Neural progenitor cell (in vitro differentiated cells): ENCODE measurements around the gene LPIN1. TPM values are rescaled to one million over a fixed set of nuclear protein-coding genes. Genes with fewer than 3 reads are reported as not detected.

Experiments
- DNase-seq: peaks from one replicate; pipeline ENCODE4 v3.0.0-alpha.2; 2016; ENCODE audit warnings: low spot score
- H2AFZ ChIP-seq: fragments of 200-600 bp; sonication (generic); replicated peaks from 2 replicates; pipeline ENCODE4 v1.6.1; 2016; ENCODE audit warnings: antibody characterized with exemption
- H3F3A ChIP-seq: fragments of 200-600 bp; sonication (generic); 2 replicates; pipeline ENCODE4 v1.6.1; 2016; ENCODE audit warnings: antibody characterized with exemption, low read depth
- H3K27ac ChIP-seq: fragments of 200-600 bp; sonication (generic); 2 replicates; pipeline ENCODE4 v1.5.1; 2016; ENCODE audit warnings: mild to moderate bottlenecking
- H3K27me3 ChIP-seq: fragments of 200-600 bp; sonication (generic); 2 replicates; pipeline ENCODE4 v1.6.1; 2016; ENCODE audit warnings: mild to moderate bottlenecking, moderate library complexity
- H3K36me3 ChIP-seq: fragments of 200-600 bp; sonication (generic); 2 replicates; pipeline ENCODE4 v1.5.1; 2016
- H3K4me1 ChIP-seq: fragments of 200-600 bp; sonication (generic); 2 replicates; pipeline ENCODE4 v1.6.1; 2016; ENCODE audit warnings: mixed run types
- H3K4me2 ChIP-seq: fragments of 200-600 bp; sonication (generic); 2 replicates; pipeline ENCODE4 v1.6.1; 2016
- H3K4me3 ChIP-seq: fragments of 200-600 bp; sonication (generic); 2 replicates; pipeline ENCODE4 v1.5.1; 2016
- H3K79me2 ChIP-seq: fragments of 200-600 bp; sonication (generic); 2 replicates; pipeline ENCODE4 v1.6.1; 2016; ENCODE audit warnings: low read depth
- H3K9ac ChIP-seq: fragments of 200-600 bp; sonication (generic); 2 replicates; pipeline ENCODE4 v1.6.1; 2016
- H3K9me3 ChIP-seq: fragments of 200-600 bp; sonication (generic); 2 replicates; pipeline ENCODE4 v1.5.1; 2016; ENCODE audit warnings: low read depth
- H4K20me1 ChIP-seq: fragments of 200-600 bp; sonication (generic); 2 replicates; pipeline ENCODE4 v1.6.1; 2016; ENCODE audit warnings: low read depth
- H3K27ac Mint-ChIP-seq: 3 replicates; pipeline ENCODE4 v1.8.0; 2021; ENCODE audit warnings: mixed read lengths
- H3K27me3 Mint-ChIP-seq: 2 replicates; pipeline ENCODE4 v1.8.0; 2022; ENCODE audit warnings: low read depth, mild to moderate bottlenecking, inconsistent platforms, moderate library complexity, mixed read lengths; ENCODE audit not compliant: insufficient read depth
- H3K36me3 Mint-ChIP-seq: 3 replicates; pipeline ENCODE4 v1.8.0; 2021; ENCODE audit warnings: mixed read lengths
- H3K4me1 Mint-ChIP-seq: 3 replicates; pipeline ENCODE4 v1.8.0; 2021; ENCODE audit warnings: mixed read lengths
- H3K4me3 Mint-ChIP-seq: 3 replicates; pipeline ENCODE4 v1.8.0; 2021; ENCODE audit warnings: mild to moderate bottlenecking, moderate library complexity, mixed read lengths
- H3K9me3 Mint-ChIP-seq: 3 replicates; pipeline ENCODE4 v1.8.0; 2020; ENCODE audit warnings: mixed read lengths
- CTCF ChIP-seq: fragments of 200-600 bp; sonication (generic); IDR thresholded peaks from 2 replicates; pipeline ENCODE4 v1.5.1; 2017; ENCODE audit warnings: antibody characterized with exemption, mild to moderate bottlenecking
- EZH2 ChIP-seq: fragments of 200-600 bp; sonication (generic); IDR thresholded peaks from 2 replicates; pipeline ENCODE4 v1.6.1; 2017; ENCODE audit warnings: antibody characterized with exemption, mild to moderate bottlenecking, moderate library complexity
- EZH2phosphoT487 ChIP-seq: fragments of 200-600 bp; sonication (generic); IDR thresholded peaks from 2 replicates; pipeline ENCODE4 v1.6.1; 2017; ENCODE audit warnings: antibody characterized with exemption
- total RNA-seq: library from RNA; depleted of rRNA; stranded (reverse); fragments of >200 nt; gene quantifications from 2 replicates; pipeline ENCODE4 v1.2.3, GENCODE V29; 2015; ENCODE audit warnings: low replicate concordance

Gene LPIN1
- total RNA-seq, 1 donor from 2014 or later: 18.0 TPM

DNA sequence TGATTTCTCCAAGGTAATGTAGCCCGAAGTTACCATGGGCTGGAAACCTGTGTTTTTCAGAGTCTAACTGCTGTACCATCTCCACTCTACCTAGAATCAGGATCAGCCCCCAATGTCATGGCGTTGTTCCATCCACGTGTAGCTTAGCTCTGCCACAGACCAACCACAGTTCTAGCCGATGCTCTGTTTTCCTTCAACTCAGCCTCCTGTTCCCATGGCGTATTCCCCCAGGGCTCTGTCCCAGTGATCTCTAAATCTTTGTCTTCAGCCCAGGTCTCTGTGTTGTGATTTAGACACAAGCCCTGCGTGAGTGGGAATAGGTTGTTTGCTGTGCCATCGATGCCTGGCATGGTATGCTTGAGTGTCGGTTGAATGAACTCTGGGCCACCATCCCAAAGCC is 53.4 kb downstream of the LPIN1 start:
- Mint-ChIP-seq H3K27ac (no peak overlapping the region), H3K9me3 (no peaks in the 10 kb centered on the region), H3K4me1 (no peaks in the 10 kb centered on the region), H3K4me3 (no peak overlapping the region), H3K27me3 (no peaks in the 10 kb centered on the region), H3K36me3 (peaks cover 56% of the 10 kb centered on the region)
- no peak overlapping the region for H3K27ac ChIP-seq
- no peak for DNase-seq
- no peaks in the 10 kb centered on the region for H4K20me1 ChIP-seq
- H3K4me1 ChIP-seq: no peaks in the 10 kb centered on the region
- H3K4me2 ChIP-seq: no peak overlapping the region
- no peaks in the 10 kb centered on the region for H3F3A ChIP-seq
- no peaks in the 10 kb centered on the region for H3K27me3 ChIP-seq
- no peak overlapping the region for H3K9ac ChIP-seq
- no peak overlapping the region for H2AFZ ChIP-seq
- no peaks in the 10 kb centered on the region for H3K9me3 ChIP-seq
- TF ChIP-seq CTCF: no peak
- H3K36me3 ChIP-seq: no peaks in the 10 kb centered on the region
- no peak overlapping the region for H3K4me3 ChIP-seq
- H3K79me2 ChIP-seq: no peaks in the 10 kb centered on the region

DNA sequence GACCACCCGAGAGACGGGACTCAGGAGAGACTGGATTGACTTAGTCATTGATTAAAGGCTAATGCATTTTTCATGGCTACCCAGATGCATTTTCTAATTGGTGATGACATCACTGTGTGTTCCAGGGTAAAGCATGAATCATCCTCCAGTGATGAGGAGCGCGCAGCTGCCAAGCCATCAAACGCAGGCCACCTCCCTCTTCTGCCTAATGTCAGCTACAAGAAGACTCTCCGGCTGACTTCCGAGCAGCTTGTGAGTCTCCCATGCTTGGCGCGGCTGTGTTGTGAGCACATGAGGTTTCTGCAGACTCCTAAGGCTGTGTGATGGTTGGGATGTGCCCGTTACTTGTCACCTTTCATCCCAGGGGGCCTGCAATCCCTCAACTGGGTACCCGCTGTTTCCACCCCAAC is 56.4 kb downstream of the LPIN1 start:
- Histone ChIP-seq H3K9ac (no peak overlapping the region), H3K36me3 (no peaks in the 10 kb centered on the region), H4K20me1 (no peaks in the 10 kb centered on the region), H3K79me2 (no peaks in the 10 kb centered on the region), H2AFZ (no peak overlapping the region), H3K4me3 (no peak overlapping the region), H3K27me3 (no peaks in the 10 kb centered on the region), H3K9me3 (no peaks in the 10 kb centered on the region), H3K4me1 (no peaks in the 10 kb centered on the region), H3F3A (no peaks in the 10 kb centered on the region), H3K27ac (no peak overlapping the region), H3K4me2 (no peak overlapping the region)
- Mint-ChIP-seq H3K36me3 (peaks cover 58% of the 10 kb centered on the region), H3K4me3 (no peak overlapping the region), H3K4me1 (no peaks in the 10 kb centered on the region), H3K9me3 (no peaks in the 10 kb centered on the region), H3K27me3 (no peaks in the 10 kb centered on the region), H3K27ac (no peak overlapping the region)
- TF ChIP-seq CTCF (no peak), EZH2phosphoT487 (no peak), EZH2 (no peak)
- no peak for DNase-seq

GRCh38 chr2:11805024-11805423 is 58.6 kb downstream of the LPIN1 start:
- no peak for DNase-seq
- Histone ChIP-seq H3K9ac (no peak overlapping the region), H2AFZ (no peak overlapping the region), H3K36me3 (no peaks in the 10 kb centered on the region), H3K4me1 (no peaks in the 10 kb centered on the region), H3K4me3 (no peak overlapping the region), H4K20me1 (no peaks in the 10 kb centered on the region), H3K9me3 (no peaks in the 10 kb centered on the region), H3K4me2 (no peak overlapping the region), H3K79me2 (no peaks in the 10 kb centered on the region), H3K27ac (no peak overlapping the region), H3F3A (no peaks in the 10 kb centered on the region), H3K27me3 (no peaks in the 10 kb centered on the region)
- no peak for TF ChIP-seq CTCF
- no peak for TF ChIP-seq EZH2
- no peak for TF ChIP-seq EZH2phosphoT487
- Mint-ChIP-seq H3K36me3 (peaks cover 62% of the 10 kb centered on the region), H3K4me3 (no peak overlapping the region), H3K27ac (no peak overlapping the region), H3K9me3 (no peaks in the 10 kb centered on the region), H3K27me3 (no peaks in the 10 kb centered on the region), H3K4me1 (peaks cover under 1% of the 10 kb centered on the region)

GRCh38 chr2:11805920-11806319 is 59.5 kb downstream of the LPIN1 start:
- H3F3A ChIP-seq: no peaks in the 10 kb centered on the region
- no peak for DNase-seq
- H3K79me2 ChIP-seq: no peaks in the 10 kb centered on the region
- Mint-ChIP-seq H3K4me1 (peaks cover 6% of the 10 kb centered on the region), H3K36me3 (peaks cover 62% of the 10 kb centered on the region), H3K9me3 (no peaks in the 10 kb centered on the region), H3K4me3 (no peak overlapping the region), H3K27me3 (no peaks in the 10 kb centered on the region), H3K27ac (no peak overlapping the region)
- H3K9ac ChIP-seq: no peak overlapping the region
- no peaks in the 10 kb centered on the region for H3K9me3 ChIP-seq
- H3K4me3 ChIP-seq: no peak overlapping the region
- H2AFZ ChIP-seq: no peak overlapping the region
- no peak overlapping the region for H3K4me2 ChIP-seq
- no peaks in the 10 kb centered on the region for H3K27me3 ChIP-seq
- H4K20me1 ChIP-seq: no peaks in the 10 kb centered on the region
- no peaks in the 10 kb centered on the region for H3K36me3 ChIP-seq
- no peak for TF ChIP-seq EZH2
- TF ChIP-seq EZH2phosphoT487: no peak
- no peak for TF ChIP-seq CTCF
- H3K4me1 ChIP-seq: no peaks in the 10 kb centered on the region
- H3K27ac ChIP-seq: no peak overlapping the region
